Measurements from ENCODE around the gene CPM.

CPM gene

GRCh38 chr12:68943848-68944247, 10.9 kb upstream of the CPM start:
- TF ChIP-seq GATA2 (IDR thresholded peaks at IDR 0.05; ENCODE audit: low read depth, low read length) (no peak), GATA3 (IDR thresholded peaks at IDR 0.05; ENCODE audit: low read depth, low read length) (no peak)

DNA sequence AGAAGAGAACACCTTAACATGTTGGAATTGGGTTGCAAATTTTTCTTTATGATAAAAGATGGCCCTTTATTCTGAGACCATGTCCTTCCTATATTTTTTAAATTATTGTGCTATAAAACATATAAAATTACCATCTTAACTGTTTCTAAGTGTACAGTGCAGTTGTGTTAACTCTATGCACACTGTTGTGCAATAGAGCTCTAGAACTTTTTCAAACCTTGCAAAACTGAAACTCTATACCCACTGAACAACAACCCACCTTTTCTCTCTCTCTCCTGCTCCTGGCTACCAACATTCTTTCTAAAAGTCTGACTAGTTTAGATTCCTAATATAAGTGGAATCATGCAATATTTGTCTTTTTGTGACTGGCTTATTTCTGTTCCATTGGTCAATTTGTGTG, 7.8 kb upstream of the CPM start:
- TF ChIP-seq GATA2 (IDR thresholded peaks at IDR 0.05; ENCODE audit: low read depth, low read length) (no peak), GATA3 (IDR thresholded peaks at IDR 0.05; ENCODE audit: low read depth, low read length) (no peak)

- TF ChIP-seq GATA2 (IDR thresholded peaks at IDR 0.05; ENCODE audit: low read depth, low read length) (no peak), GATA3 (IDR thresholded peaks at IDR 0.05; ENCODE audit: low read depth, low read length) (no peak)
Observed at GRCh38 chr12:68939505-68939904, 6.5 kb upstream of the CPM start.

GRCh38 chr12:68934392-68934791, 1.4 kb upstream of the CPM start:
- TF ChIP-seq GATA2 (IDR thresholded peaks at IDR 0.05; ENCODE audit: low read depth, low read length) (no peak), GATA3 (IDR thresholded peaks at IDR 0.05; ENCODE audit: low read depth, low read length) (no peak)

- no peak for TF ChIP-seq GATA3 (IDR thresholded peaks at IDR 0.05; ENCODE audit: low read depth, low read length)
- TF ChIP-seq GATA2 (IDR thresholded peaks at IDR 0.05; ENCODE audit: low read depth, low read length) = no peak
Observed at GRCh38 chr12:68932128-68932960, 627 bp downstream of the CPM start.

DNA sequence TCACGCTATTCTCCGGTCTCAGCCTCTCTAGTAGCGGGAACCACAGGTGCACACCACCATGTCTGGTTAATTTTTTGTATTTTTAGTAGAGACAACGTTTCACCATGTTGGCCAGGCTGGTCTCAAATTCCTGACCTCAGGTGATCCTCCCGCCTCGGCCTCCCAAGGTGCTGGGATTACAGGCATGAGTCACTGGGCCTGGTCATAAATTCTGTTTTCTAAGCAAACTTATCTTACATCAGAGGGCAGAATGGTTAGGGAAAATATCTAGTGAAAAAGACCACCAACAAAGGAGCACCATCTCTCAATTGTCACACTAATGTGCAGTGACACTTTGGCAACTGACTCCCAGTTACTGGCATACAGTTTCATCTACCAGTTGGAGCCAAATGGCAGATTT, 2.8 kb downstream of the CPM start:
- TF ChIP-seq GATA2 (IDR thresholded peaks at IDR 0.05; ENCODE audit: low read depth, low read length) = no peak
- no peak for TF ChIP-seq GATA3 (IDR thresholded peaks at IDR 0.05; ENCODE audit: low read depth, low read length)

- no peak for TF ChIP-seq GATA2 (IDR thresholded peaks at IDR 0.05; ENCODE audit: low read depth, low read length)
- no peak for TF ChIP-seq GATA3 (IDR thresholded peaks at IDR 0.05; ENCODE audit: low read depth, low read length)
Observed at GRCh38 chr12:68924546-68924945, 8.4 kb downstream of the CPM start.

DNA sequence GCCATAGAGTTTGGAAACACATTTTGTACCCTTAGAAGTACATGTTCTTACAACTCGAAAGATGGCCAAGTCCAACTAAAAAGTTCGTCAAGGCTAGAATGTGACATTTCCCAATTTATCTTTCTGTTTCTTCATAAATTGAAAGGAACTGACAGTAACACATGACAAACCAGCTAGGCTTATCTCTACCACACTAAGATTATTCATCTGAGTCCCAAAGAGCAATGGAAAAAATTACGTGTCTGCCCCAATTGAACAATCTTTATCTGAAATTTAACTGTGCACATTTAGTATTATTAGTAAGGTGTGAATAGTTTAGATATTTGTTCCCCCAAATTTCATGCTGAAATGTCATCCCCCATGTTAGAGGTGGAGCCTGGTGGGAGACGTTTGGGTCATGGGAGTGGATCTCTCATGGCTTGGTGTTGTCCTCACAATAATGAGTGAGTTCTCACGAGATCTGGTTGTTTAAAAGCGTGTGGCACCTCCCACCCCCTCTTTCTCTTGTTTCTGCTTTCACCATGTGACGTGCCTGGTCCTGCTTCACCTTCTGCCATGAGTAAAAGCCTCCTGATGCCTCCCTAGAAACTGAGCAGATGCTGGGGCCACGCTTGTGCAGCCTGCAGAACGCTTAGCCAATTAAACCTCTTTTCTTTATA, 13.3 kb downstream of the CPM start:
- TF ChIP-seq GATA2 (IDR thresholded peaks at IDR 0.05; ENCODE audit: low read depth, low read length) (no peak), GATA3 (IDR thresholded peaks at IDR 0.05; ENCODE audit: low read depth, low read length) (no peak)

DNA sequence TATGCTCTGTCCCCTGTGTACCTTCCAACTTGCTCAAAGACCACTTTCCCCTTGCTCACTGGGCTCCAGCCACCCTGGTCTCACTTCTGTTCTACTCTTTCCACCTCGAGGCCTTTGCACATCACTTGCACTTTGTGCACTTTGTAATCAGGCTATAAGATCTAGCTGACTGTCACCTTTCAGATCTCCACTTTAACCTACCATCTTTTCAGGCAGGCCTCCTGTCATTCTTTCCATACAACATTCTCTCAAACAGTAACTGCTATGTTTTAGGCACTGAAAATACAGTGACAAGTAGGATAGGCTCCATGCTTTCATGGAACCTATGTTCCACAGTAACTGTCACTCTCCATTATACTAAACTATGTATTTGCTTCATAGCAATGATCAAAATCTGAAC, 14.0 kb downstream of the CPM start:
- no peak for TF ChIP-seq GATA3 (IDR thresholded peaks at IDR 0.05; ENCODE audit: low read depth, low read length)
- TF ChIP-seq GATA2 (IDR thresholded peaks at IDR 0.05; ENCODE audit: low read depth, low read length) = no peak

GRCh38 chr12:68915055-68915454, 17.9 kb downstream of the CPM start:
- no peak for TF ChIP-seq GATA2 (IDR thresholded peaks at IDR 0.05; ENCODE audit: low read depth, low read length)
- no peak for TF ChIP-seq GATA3 (IDR thresholded peaks at IDR 0.05; ENCODE audit: low read depth, low read length)

- TF ChIP-seq GATA3 (IDR thresholded peaks at IDR 0.05; ENCODE audit: low read depth, low read length) (no peak), GATA2 (IDR thresholded peaks at IDR 0.05; ENCODE audit: low read depth, low read length) (no peak)
Observed at GRCh38 chr12:68913682-68914081, 19.3 kb downstream of the CPM start.

- no peak for TF ChIP-seq GATA2 (IDR thresholded peaks at IDR 0.05; ENCODE audit: low read depth, low read length)
- no peak for TF ChIP-seq GATA3 (IDR thresholded peaks at IDR 0.05; ENCODE audit: low read depth, low read length)
Observed at GRCh38 chr12:68912916-68913315, 20.1 kb downstream of the CPM start.

GRCh38 chr12:68911197-68911718, 21.7 kb downstream of the CPM start:
- TF ChIP-seq GATA3 (IDR thresholded peaks at IDR 0.05; ENCODE audit: low read depth, low read length) (no peak), GATA2 (IDR thresholded peaks at IDR 0.05; ENCODE audit: low read depth, low read length) (no peak)

GRCh38 chr12:68910128-68910527, 22.8 kb downstream of the CPM start:
- TF ChIP-seq GATA2 (IDR thresholded peaks at IDR 0.05; ENCODE audit: low read depth, low read length) = no peak

GRCh38 chr12:68908076-68908475, 24.9 kb downstream of the CPM start:
- no peak for TF ChIP-seq GATA2 (IDR thresholded peaks at IDR 0.05; ENCODE audit: low read depth, low read length)
